Muscle of arm (tissue), 12 donors: ENCODE data around the gene CCDC194. TPM values are rescaled to one million over a fixed set of nuclear protein-coding genes. Genes with fewer than 3 reads are reported as not detected.

Source experiments
- DNase-seq: peaks from one replicate; pipeline ENCODE4 v3.0.0-alpha.2; 2013
- polyA plus RNA-seq, 12 donors: library from polyadenylated mRNA; unstranded; fragments of 120-200 nt; gene quantifications; one replicate each; pipeline ENCODE4 v1.2.1, GENCODE V29; 2013; ENCODE audit not compliant: insufficient read length in 12 of 12

Gene CCDC194
- polyA plus RNA-seq, 12 donors: not detected

DNA sequence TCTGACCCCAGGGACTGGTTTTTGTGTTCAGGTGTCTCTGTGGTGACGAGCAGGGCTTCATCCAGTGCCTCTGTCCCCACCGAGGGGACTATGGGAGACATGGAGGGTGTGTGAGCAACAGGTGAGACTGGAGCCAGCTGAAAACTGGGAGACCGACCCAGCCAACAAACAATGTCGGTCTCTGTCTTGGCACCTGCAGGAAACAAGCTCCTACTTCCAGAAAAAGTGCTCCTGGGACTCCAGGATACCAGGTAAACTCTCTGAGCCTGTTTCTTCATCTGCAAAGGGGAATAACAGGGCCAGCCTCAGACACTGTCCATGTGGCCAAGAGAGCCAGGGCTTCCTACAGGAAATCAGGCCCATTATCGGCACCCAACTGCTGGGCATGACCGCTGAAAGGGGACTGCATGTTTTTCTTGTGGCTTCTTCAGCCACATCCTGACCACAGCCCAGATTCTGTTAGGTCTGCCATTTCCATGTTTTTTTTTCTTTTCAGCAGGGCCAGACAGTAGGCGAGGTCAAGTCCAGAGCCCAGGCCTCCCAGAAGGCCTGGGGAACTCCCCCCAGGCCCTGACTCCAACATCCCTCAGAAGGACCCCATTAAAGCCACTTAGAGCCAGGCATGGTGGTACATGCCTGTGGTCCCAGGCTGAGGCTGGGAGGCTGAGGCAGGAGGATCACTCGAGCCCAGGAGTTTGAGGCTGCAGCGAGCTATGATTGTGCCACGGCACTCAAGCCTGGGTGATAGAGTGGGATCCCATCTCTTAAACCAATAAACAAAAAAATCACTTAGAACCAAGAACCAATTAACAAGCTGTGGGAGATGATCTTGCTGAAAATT lies 12.3 kb upstream of the CCDC194 start:
- DNase-seq: no peak

- DNase-seq: no peak
Observed at GRCh38 chr19:17405250-17406045, 11.5 kb upstream of the CCDC194 start, which contains the start of gene BST2. Gene BST2, minus strand, starts transcription at chr19:17405630. Its CDS starts 55 bp downstream, at chr19:17405575.

DNA sequence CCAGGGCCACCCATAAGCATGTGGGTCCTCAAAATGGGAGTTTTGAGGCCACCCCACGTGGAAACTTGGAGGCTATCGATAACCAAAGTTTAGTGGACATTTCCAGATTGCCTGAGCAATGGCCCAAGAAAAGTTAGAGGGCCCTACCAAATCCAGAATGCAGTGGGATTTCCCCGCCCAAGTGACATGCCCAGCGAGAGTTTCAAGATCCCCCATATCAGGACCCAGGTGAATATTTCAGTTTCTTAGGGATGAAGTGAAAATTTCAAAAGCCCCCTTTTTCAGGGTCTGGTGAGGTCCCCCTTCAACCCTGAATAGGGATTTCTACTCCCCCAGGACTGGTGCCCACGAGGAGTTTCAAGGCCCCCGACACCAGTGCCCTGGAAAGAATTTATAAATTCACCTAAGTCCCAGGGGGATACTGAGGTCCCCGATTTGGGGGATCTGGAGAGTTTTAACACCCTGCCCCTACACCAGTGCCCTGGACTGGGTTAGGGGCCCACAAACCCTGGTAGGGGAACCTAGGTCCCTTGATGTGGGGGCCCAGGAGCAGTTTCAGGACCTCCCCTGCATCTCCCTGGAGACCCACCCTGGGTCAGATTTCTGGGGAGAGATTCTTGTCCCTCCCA lies 10.7 kb upstream of the CCDC194 start:
- no peak for DNase-seq

DNA sequence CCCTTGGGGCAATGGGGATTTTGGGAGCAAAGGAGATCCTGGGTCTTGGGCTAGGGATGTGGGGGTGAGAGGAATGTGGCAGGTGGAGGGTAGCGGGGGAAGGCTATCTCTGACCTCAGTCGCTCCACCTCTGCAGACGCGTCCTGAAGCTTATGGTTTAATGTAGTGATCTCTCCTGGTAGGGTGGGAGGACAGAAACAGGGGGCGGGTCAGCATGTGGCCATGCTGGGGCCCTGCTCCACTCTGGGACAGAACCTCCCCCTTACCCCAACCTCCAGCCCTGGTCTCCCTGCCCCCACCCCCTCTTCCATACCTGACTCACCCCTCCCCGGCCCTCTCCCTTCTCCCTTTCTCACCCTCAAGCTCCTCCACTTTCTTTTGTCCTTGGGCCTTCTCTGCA lies 10.0 kb upstream of the CCDC194 start:
- no peak for DNase-seq

DNA sequence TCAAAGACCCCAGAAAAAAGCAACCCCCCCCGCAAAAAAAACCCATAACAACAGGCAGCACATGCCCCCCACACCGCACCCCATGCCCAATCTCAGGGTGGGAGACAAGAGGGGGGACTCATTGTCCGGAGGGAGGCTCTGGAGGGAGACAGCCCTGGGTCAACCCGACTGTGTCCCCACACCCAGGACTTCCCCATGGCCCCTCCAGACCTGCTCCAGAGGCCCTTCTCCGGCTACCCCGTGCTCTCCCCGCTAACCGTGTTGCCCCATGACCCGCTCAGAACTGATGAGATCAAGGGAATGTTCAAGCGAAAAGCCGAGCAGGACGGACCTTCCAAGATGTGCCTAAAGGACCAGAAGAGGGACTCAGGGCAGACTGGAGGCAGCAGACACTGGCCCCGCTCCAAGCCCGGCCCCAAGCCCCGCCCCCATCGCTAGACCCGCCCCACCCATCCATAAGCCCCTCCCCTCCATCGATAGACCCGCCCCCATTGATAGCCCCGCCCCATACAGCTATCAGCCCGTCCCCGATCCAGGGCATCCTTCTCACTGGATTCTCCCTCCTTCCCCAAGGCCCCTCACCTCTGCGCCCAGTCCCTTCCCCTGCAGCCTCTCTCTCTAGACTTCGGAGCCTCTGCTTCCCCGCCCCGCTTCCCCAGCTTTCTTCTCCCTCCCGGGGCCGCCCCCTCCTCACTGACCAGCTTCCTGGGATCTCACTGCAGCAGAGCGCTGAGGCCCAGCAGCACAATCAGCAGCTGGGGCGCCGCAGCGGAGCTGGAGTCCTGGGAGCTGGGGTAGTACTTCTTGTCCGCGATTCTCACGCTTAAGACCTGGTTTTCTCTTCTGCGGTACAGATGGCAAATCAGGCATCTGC lies 9.2 kb upstream of the CCDC194 start:
- DNase-seq: no peak

- no peak for DNase-seq
Observed at GRCh38 chr19:17401628-17402027, 7.6 kb upstream of the CCDC194 start.

DNA sequence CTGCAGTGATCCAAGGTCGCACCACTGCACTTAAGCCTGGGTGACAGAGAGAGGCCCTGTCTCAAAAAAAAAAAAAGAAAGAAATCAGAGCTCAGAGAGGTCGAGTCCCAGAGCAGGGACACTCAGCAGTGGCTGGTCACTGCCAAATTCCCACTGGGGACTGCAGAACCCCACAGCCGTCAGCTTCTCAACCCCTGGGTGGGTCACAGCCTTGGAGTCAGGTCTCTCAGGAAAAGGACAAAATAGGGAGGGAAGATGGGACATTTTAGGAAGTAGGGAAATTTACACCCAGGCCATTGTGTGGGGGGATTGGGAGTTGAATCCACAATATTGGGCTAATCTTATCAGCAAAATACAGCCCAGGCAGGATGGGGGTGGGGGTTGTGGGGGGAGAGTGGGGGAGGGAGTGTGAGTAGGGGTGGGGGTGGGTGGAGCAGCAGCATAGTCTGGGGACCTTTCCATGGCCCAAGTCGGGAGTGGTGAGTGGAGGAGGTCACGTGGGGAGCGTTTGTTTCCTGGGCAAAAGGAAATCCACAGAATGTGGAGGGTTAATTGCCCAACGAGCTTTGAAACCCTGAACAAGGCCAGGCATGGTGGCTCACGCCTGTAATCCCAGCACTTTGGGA lies 5.0 kb upstream of the CCDC194 start:
- no peak for DNase-seq

- DNase-seq: peak; percentile 59
Observed at GRCh38 chr19:17394891-17395415, 957 bp upstream of the CCDC194 start.

DNA sequence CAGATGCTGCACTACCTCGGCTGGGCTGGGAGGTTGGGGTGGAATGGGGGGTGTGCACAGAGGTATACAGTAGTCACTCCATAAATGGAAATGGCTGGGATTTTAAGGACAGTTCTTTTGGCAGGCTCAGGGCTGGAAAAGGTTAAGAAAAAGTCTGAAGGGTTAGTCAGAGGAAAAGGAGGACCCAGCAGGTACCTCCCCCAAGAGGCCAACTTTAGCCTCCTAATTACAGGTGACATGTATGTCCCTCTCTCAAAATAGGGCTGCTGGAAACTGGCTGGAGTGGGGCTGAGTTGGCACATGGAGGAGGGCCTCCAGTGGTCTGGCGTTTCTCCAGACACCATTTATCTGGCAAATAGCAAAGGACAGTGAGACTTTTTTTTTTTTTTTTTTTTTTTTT lies 994 bp downstream of the CCDC194 start:
- DNase-seq: no peak

- DNase-seq: no peak
Observed at GRCh38 chr19:17391371-17392151, 2.4 kb downstream of the CCDC194 start.

- peak; percentile 90 for DNase-seq
Observed at GRCh38 chr19:17390665-17391370, 3.2 kb downstream of the CCDC194 start.

DNA sequence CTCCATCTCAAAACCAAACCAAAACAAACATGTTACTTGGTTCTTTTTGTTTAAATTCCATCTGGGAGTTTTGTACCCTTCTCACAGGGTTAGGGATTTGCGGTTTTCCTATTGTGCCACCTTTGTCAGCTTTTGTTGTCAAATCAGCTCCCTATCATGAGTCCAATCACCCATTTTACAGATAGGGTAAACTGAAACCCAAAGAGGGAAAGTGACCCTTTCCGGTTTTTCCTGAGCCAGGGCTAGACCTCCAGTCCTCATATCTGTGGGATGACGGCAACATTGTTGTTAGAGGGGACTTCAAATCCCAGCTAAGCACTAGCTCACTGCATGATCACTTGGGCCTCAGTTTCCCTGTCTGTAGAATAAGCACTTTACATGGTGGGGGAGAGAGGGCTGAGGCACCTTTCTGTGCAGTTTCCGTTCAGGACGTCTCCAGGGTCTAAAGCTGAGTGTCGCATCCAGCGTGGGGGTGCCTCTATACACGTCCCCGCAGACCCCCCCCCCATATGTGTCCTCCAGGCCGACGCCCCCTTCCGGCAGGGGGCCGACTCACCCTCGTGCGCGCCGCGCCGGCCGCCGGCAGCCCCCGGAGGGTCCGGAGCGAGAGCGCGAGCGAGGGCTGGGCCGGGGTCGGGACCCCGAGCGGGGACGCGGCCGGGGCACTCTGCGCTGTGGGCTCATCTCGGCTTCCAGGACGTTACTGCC lies 3.9 kb downstream of the CCDC194 start:
- no peak for DNase-seq

- DNase-seq: no peak
Observed at GRCh38 chr19:17389288-17389687, 4.7 kb downstream of the CCDC194 start.

DNA sequence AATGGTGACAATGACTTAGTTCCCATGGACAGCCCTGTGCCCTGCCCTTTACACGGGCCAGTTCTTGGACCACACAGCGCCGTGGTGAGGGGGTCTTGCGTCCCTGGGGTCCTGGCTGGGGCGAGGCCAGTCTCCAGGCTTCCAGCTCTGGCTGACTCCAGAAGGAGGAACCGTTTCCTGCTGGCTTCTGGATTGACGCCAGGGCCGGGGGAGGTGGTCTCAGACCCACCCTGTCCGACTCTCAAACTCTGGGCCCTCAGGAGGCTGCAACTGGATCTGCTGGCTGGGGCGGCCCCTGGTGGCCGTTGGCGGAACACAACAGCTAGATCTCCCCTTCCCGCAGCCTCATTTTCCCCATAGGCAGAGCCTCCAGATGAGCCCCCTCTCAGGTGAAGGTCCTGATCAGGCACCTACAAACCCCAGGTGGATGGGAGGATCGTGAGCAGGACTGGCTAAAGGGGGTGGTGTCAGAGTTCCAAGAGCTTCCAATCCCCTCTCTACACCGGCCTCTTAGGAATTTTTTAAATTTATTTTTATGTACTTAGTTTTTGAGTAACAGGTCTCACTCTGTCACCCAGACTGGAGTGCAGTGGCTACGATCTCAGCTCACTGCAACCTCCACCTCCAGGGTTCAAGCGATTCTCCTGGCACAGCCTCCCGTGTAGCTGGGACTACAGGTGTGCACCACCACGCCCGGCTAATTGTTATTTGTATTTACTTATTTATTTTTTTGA lies 8.0 kb downstream of the CCDC194 start:
- DNase-seq: no peak

DNA sequence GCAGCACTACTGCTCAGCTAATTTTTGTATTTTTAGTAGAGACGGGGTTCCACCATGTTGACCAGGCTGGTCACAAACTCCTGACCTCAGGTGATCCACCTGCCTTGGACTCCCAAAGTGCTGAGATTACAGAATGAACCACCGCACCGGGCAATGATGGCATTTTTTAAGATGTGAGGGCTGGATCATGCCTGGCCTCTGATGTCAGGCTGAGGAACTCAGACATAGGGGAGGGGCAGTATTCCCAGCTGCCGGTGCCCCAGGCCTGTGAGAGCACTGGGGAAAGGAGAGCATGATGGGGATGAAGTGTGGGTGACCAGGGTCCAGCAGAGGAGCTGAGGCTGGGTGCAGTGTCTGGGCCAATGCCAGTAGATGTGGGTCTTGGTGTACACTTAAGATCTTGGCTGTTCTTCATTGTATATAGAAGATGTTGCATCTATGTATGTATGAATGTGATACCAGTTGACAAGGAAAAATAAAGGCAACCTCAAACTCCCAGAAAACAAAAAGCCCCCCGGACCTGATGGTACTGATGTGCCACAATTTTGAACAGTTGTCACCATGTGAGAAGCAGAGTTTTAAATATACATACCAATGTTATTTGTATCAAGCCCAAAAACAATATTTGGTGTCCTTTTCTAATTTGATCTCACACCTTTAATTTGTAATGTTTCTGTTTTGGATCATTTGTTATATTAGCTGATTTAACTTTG lies 13.4 kb downstream of the CCDC194 start:
- DNase-seq: no peak

- no peak for DNase-seq
Observed at GRCh38 chr19:17379221-17379631, 14.8 kb downstream of the CCDC194 start.

GRCh38 chr19:17378271-17378670 lies 15.7 kb downstream of the CCDC194 start:
- no peak for DNase-seq
